GM13977 (cell line): ENCODE results near the gene MYH2.
"Not testable (repeated sequence)": the region's sequence is repeated elsewhere in the genome, so short reads cannot be mapped to it uniquely, and the experiment has no call there.

ENCODE experiments used
- DNase-seq: peaks from one replicate; pipeline ENCODE4 v3.0.0; 2012; ENCODE audit warnings: low spot score
- in situ Hi-C: fragments of 300-500 bp; cut with MboI; formaldehyde crosslinking; loops from one replicate; pipeline ENCODE4 v1.12.0; 2022; ENCODE audit warnings: low sequenced_read_pairs, low pct_unique_long_range_greater_than_20kb, mixed read lengths, inconsistent platforms; ENCODE audit not compliant: unreplicated experiment
- TF ChIP-seq, protein P1 (sequence below): IDR thresholded peaks from 2 replicates; pipeline ENCODE4 v1.5.1; 2012; ENCODE audit warnings: mild to moderate bottlenecking, control low read depth; ENCODE audit not compliant: insufficient read depth; ENCODE audit errors: extremely low read depth, missing control alignments

Gene MYH2

DNA sequence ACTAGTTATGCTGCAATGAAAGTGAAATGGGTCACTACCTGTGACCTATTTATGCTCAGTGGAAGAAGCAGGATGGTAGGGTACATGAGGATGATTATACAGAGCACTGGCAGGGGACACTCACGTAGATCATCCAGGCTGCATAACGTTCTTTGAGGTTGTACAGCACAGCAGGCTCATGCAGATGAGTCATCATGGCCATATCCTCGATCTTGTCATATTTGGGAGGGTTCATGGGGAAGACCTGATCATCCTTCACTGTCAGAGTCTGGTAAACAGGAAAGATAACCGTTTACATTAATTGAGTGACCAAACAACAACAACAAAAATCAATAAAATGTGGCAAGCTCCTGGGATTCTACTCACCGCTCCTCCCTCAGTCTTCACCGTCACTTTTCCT, 2.1 kb downstream of the MYH2 start:
- TF ChIP-seq, protein P1, sequence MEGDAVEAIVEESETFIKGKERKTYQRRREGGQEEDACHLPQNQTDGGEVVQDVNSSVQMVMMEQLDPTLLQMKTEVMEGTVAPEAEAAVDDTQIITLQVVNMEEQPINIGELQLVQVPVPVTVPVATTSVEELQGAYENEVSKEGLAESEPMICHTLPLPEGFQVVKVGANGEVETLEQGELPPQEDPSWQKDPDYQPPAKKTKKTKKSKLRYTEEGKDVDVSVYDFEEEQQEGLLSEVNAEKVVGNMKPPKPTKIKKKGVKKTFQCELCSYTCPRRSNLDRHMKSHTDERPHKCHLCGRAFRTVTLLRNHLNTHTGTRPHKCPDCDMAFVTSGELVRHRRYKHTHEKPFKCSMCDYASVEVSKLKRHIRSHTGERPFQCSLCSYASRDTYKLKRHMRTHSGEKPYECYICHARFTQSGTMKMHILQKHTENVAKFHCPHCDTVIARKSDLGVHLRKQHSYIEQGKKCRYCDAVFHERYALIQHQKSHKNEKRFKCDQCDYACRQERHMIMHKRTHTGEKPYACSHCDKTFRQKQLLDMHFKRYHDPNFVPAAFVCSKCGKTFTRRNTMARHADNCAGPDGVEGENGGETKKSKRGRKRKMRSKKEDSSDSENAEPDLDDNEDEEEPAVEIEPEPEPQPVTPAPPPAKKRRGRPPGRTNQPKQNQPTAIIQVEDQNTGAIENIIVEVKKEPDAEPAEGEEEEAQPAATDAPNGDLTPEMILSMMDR, result no peak
- in situ Hi-C loops, result no loop called here
- DNase-seq, result no peak

DNA sequence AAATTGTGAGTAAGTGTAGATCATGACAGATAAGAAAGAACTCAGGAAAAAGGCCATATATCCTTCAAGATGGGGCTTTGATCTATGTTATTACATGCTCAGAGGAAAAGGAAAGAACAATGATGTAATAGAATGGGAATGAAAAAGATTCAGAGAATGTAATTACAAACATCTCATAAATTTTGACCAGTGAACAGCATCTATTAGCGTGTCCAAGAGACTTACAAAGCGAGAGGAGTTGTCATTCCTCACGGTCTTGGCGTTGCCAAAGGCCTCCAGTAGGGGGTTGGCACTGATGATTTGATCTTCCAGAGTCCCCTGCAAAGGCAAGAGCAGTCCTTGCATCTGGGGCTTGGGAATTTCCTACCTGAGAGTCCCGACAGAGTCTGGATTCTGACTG, 6.0 kb downstream of the MYH2 start:
- DNase-seq, in situ Hi-C loops: not testable (repeated sequence)

DNA sequence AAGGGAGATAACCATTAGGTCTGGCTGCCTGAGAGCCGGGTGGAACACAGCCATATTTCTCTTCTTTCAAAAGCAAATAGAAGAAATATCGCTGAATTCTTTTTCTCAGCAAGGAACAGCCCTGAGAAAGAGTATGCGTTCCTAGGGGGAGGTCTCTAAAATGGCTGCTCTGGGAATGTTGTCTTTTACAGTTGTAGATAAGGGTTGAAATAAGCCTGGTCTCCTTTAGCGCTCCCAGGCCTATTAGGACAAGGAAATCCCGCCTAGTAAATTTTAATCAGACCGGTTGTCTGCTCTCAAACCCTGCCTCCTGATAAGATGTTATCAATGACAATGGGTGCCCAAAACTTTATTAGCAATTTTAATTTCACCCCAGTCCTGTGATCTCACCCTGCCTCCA, 8.3 kb downstream of the MYH2 start:
- DNase-seq, in situ Hi-C loops: not testable (repeated sequence)

DNA sequence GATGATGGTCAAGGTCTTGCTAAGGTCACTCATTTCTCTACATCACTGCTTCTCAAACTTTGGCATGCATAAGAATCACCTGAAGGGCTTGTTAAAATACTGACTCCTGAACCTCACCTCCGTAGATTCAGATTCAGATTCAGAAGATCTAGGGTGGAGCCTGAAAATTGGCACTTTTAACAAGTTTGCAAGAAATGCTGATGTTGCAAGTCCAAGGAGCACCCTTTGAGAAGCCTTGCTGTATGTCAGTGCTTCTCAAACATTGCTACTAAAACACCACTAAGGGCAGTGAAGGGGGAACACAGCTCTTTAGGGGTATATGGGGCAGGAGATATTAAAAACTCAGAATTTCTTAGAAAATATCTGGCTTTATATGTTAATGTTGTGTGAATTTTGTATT, 17.4 kb downstream of the MYH2 start:
- TF ChIP-seq, protein P1, result no peak
- in situ Hi-C loops, result no loop called here
- no peak for DNase-seq

DNA sequence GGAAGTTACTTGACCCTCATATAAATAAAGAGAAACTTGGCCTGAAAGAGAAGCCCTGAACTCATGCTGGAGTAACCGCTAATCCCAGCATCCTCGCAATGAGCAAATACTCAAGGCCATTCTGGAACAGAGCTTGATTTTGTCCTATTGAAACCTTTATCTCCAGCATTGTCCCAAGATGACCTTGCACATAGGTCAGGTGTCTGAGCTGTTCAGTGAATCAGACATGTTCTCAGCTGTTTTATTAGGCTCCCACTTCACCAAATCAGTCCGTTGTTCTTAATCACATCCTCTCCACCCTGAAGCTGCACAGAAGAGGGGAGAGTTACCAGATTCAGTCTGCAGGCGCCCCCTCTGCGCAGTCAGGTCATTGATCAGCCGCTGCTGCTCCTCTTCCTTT, 22.0 kb downstream of the MYH2 start:
- DNase-seq, result no peak
- TF ChIP-seq, protein P1, result no peak
- in situ Hi-C loops, result no loop called here

DNA sequence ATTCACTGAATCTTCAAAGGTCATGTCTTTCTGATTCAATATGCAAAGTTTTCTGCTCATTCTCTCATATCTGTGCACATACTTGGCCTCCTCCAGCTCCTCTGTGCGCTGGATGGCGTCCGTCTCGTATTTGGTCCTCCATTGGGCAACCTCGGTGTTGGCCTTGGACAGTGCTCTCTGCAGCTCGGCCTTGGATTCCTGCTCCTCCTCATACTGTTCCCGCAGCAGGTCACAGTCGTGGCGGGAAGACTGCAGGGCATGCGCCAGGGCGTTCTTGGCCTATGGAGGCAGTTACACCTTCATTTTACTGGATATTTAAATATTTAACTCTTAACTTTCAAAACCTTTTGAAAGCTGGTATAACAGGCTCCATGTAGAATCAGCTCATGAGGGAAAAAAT, 22.9 kb downstream of the MYH2 start:
- DNase-seq, result no peak
- TF ChIP-seq, protein P1, result no peak
- in situ Hi-C loops, result no loop called here

DNA sequence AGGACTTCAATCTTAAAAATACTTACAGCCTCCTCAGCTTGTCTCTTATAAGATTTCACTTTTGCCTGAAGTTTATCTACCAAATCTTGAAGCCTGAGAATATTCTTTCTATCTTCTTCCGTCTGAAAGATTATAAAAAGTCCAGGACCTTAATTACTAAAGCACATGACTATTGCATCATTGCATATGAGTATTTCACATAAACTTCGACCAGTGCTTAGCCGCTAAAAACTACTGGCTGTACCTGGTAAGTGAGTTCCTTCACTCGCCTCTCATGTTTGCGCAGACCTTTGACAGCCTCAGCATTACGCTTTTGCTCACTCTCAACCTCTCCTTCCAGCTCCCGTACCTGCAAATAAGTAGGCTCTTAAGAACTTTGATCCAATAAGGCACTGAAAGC, 26.4 kb downstream of the MYH2 start:
- in situ Hi-C loops, result no loop called here
- DNase-seq, result no peak
- TF ChIP-seq, protein P1, result no peak

DNA sequence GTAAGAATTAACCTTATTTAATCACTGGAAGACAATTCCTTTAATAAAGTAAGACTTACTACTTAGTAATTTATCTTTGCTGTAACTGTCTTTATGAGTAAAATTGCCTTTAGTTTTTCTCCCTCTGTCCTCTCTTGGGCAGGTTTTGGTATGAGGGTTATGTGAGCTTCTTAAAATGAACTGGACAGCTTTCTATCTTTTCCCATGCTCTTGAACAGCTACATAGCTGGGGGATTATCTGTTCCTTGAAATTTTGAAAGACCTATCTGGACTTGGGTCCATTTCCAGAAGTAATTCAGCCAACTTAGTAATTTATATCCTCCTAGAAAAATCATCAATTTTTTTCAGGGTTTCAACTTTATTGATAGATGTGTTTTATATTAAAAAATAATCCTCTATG, 27.5 kb downstream of the MYH2 start:
- TF ChIP-seq, protein P1, result no peak

More for the DNA sequence above, 27.5 kb downstream of the MYH2 start:
- no peak for DNase-seq
- in situ Hi-C loops, result no loop called here
